ENCODE measurements around the gene AGMO.
"Not testable (repeated sequence)": the region's sequence is repeated elsewhere in the genome, so short reads cannot be mapped to it uniquely, and the experiment has no call there.

AGMO gene

GRCh38 chr7:15306296-15306695 is 255.5 kb downstream of the AGMO start:
- no peak overlapping the region for H3K4me2 ChIP-seq (ENCODE audit: low read length)
- no peaks in the 10 kb centered on the region for H3K9me3 ChIP-seq (ENCODE audit: insufficient read depth, low read length)
- H3K9ac ChIP-seq (ENCODE audit: low read length) = no peak overlapping the region
- H3K36me3 ChIP-seq (replicated peaks; ENCODE audit: low read depth, low read length) = no peaks in the 10 kb centered on the region
- peaks cover 10% of the 10 kb centered on the region for H3K4me1 ChIP-seq (ENCODE audit: low read length)
- H4K20me1 ChIP-seq (ENCODE audit: insufficient read depth, low read length) = no peaks in the 10 kb centered on the region
- no peak overlapping the region for H2AFZ ChIP-seq (ENCODE audit: low read depth, low read length)
- no peak overlapping the region for H3K27ac ChIP-seq (ENCODE audit: low read length)
- no peak for TF ChIP-seq EZH2phosphoT487 (IDR thresholded peaks at IDR 0.05; ENCODE audit: low read depth)
- TF ChIP-seq CTCF (IDR thresholded peaks at IDR 0.05; ENCODE audit: low read depth, low read length) = no peak
- no peaks in the 10 kb centered on the region for H3K79me2 ChIP-seq (ENCODE audit: low read length)
- H3K4me3 ChIP-seq (ENCODE audit: low read length) = no peak overlapping the region
- H3K27me3 ChIP-seq (ENCODE audit: low read depth, low read length) = no peaks in the 10 kb centered on the region

GRCh38 chr7:15305002-15305600 is 256.7 kb downstream of the AGMO start:
- H3K79me2 ChIP-seq (ENCODE audit: low read length) = no peaks in the 10 kb centered on the region
- H3K27ac ChIP-seq (ENCODE audit: low read length) = no peak overlapping the region
- H3K4me2 ChIP-seq (ENCODE audit: low read length) = no peak overlapping the region
- no peak overlapping the region for H2AFZ ChIP-seq (ENCODE audit: low read depth, low read length)
- H3K4me3 ChIP-seq (ENCODE audit: low read length) = no peak overlapping the region
- no peaks in the 10 kb centered on the region for H3K27me3 ChIP-seq (ENCODE audit: low read depth, low read length)
- no peaks in the 10 kb centered on the region for H3K9me3 ChIP-seq (ENCODE audit: insufficient read depth, low read length)
- H3K4me1 ChIP-seq (ENCODE audit: low read length) = peaks cover 10% of the 10 kb centered on the region
- H3K36me3 ChIP-seq (replicated peaks; ENCODE audit: low read depth, low read length) = no peaks in the 10 kb centered on the region
- no peaks in the 10 kb centered on the region for H4K20me1 ChIP-seq (ENCODE audit: insufficient read depth, low read length)
- no peak for TF ChIP-seq EZH2phosphoT487 (IDR thresholded peaks at IDR 0.05; ENCODE audit: low read depth)
- TF ChIP-seq CTCF (IDR thresholded peaks at IDR 0.05; ENCODE audit: low read depth, low read length) = peak; percentile 56
- H3K9ac ChIP-seq (ENCODE audit: low read length) = no peak overlapping the region

GRCh38 chr7:15303357-15303756 is 258.5 kb downstream of the AGMO start:
- TF ChIP-seq EZH2phosphoT487 (IDR thresholded peaks at IDR 0.05; ENCODE audit: low read depth) = no peak
- no peak for TF ChIP-seq CTCF (IDR thresholded peaks at IDR 0.05; ENCODE audit: low read depth, low read length)
- Histone ChIP-seq H3K4me2 (ENCODE audit: low read length) (no peak overlapping the region), H3K27ac (ENCODE audit: low read length) (no peak overlapping the region), H3K36me3 (replicated peaks; ENCODE audit: low read depth, low read length) (no peaks in the 10 kb centered on the region), H3K79me2 (ENCODE audit: low read length) (no peaks in the 10 kb centered on the region), H3K27me3 (ENCODE audit: low read depth, low read length) (no peaks in the 10 kb centered on the region), H4K20me1 (ENCODE audit: insufficient read depth, low read length) (no peaks in the 10 kb centered on the region), H3K4me3 (ENCODE audit: low read length) (no peak overlapping the region), H2AFZ (ENCODE audit: low read depth, low read length) (no peak overlapping the region), H3K4me1 (ENCODE audit: low read length) (peaks cover 10% of the 10 kb centered on the region), H3K9me3 (ENCODE audit: insufficient read depth, low read length) (no peaks in the 10 kb centered on the region), H3K9ac (ENCODE audit: low read length) (no peak overlapping the region)

- not testable (repeated sequence) for H3K4me3 ChIP-seq (ENCODE audit: low read length); H3K36me3 ChIP-seq (replicated peaks; ENCODE audit: low read depth, low read length); H3K4me1 ChIP-seq (ENCODE audit: low read length); H3K9me3 ChIP-seq (ENCODE audit: insufficient read depth, low read length); H2AFZ ChIP-seq (ENCODE audit: low read depth, low read length); H3K27ac ChIP-seq (ENCODE audit: low read length); H3K27me3 ChIP-seq (ENCODE audit: low read depth, low read length); H3K79me2 ChIP-seq (ENCODE audit: low read length); H3K4me2 ChIP-seq (ENCODE audit: low read length); H4K20me1 ChIP-seq (ENCODE audit: insufficient read depth, low read length); H3K9ac ChIP-seq (ENCODE audit: low read length)
Measured at GRCh38 chr7:15300986-15301385, 260.8 kb downstream of the AGMO start.

Measured in OCI-LY3 (cell line).